K562 (cell line): ENCODE data around the gene CNKSR1. TPM values are rescaled to one million over a fixed set of nuclear protein-coding genes. Genes with fewer than 3 reads are reported as not detected.

ENCODE experiments used
- FIP1L1 ChIP-seq: fragments of 200-400 bp; formaldehyde crosslinking; IDR thresholded peaks from 2 replicates; pipeline ENCODE4 v1.6.1; 2018; ENCODE audit warnings: mild to moderate bottlenecking, low read depth, low read length; ENCODE audit not compliant: poor library complexity, severe bottlenecking
- NELFE ChIP-seq: IDR thresholded peaks from 2 replicates; pipeline ENCODE4 v1.6.1; 2011; ENCODE audit warnings: mild to moderate bottlenecking; ENCODE audit not compliant: insufficient read depth, insufficient read length
- RAD21 ChIP-seq, 2 experiments: fragments of 250-450 bp in 1 of 2; fragments of 450-650 bp in 1 of 2; sonication (Bioruptor Pico) in 1 of 2; formaldehyde crosslinking in 1 of 2; IDR thresholded peaks in 1 of 2; conservative IDR thresholded peaks in 1 of 2; 2 replicates each; pipeline versions ENCODE4 v1.4.0 to v1.8.0; 2020 to 2022; ENCODE audit warnings: mild to moderate bottlenecking in 2 of 2, moderate library complexity in 1 of 2
- RAD51 ChIP-seq: fragments of 450-650 bp; IDR thresholded peaks from 2 replicates; pipeline ENCODE4 v1.7.1; 2016; ENCODE audit warnings: low read depth, mild to moderate bottlenecking, borderline replicate concordance
- REST ChIP-seq, 2 experiments: fragments of 450-650 bp; formaldehyde crosslinking in 1 of 2; IDR thresholded peaks; 2 replicates each; pipeline versions ENCODE4 v1.4.0 to v1.6.1; 2014 to 2020; ENCODE audit warnings: mild to moderate bottlenecking in 2 of 2, borderline replicate concordance in 1 of 2, low read depth in 1 of 2
- SPI1 ChIP-seq: IDR thresholded peaks from 2 replicates; pipeline ENCODE4 v1.6.1; 2011; ENCODE audit warnings: low read depth, low read length, control low read depth, borderline replicate concordance
- ZBED1 ChIP-seq: IDR thresholded peaks from 2 replicates; pipeline ENCODE4 v1.6.1; 2014
- ZNF609 ChIP-seq: sonication (generic); formaldehyde crosslinking; IDR thresholded peaks from 2 replicates; pipeline ENCODE4 v1.8.1; 2023; ENCODE audit warnings: missing genetic modification reagents, mild to moderate bottlenecking, borderline replicate concordance
- polyA plus RNA-seq, 8 experiments: library from polyadenylated mRNA; depleted of rRNA in 4 of 8; stranded (reverse) in 5 of 8; unstranded in 3 of 8; fragments of >200 nt; fragmentation: Nextera tagmentation in 2 of 8; fragmentation: Illumina TruSeq in 1 of 8; extraction: Ambion mirVana in 2 of 8; extraction: Trizol in 1 of 8; gene quantifications; 2 replicates each; pipeline versions ENCODE4 v1.2.1 to v1.2.3, GENCODE V29; 2011 to 2014; ENCODE audit warnings: inconsistent platforms in 1 of 8, missing spikeins in 1 of 8
- total RNA-seq, 7 experiments: library from RNA; depleted of rRNA in 6 of 7; stranded (reverse); fragments of >200 nt in 6 of 7; fragmentation: Illumina TruSeq in 2 of 7; extraction: Trizol in 2 of 7; gene quantifications; 2 replicates each; pipeline versions ENCODE4 v1.2.1 to v1.2.3, GENCODE V29; 2011 to 2021; ENCODE audit warnings: low replicate concordance in 1 of 7
- TF ChIP-seq, protein P1 (sequence below): sonication (generic); formaldehyde crosslinking; IDR thresholded peaks from 2 replicates; pipeline ENCODE4 v1.8.0; 2022; ENCODE audit warnings: missing genetic modification reagents, mild to moderate bottlenecking, borderline replicate concordance

Gene CNKSR1
- total and polyA plus RNA-seq, 9 of the 15 experiments (the other 6 are each of a cell fraction or from before 2014, with no cell fraction given) = 0.03 to 2.8 (median 1.1) TPM

DNA sequence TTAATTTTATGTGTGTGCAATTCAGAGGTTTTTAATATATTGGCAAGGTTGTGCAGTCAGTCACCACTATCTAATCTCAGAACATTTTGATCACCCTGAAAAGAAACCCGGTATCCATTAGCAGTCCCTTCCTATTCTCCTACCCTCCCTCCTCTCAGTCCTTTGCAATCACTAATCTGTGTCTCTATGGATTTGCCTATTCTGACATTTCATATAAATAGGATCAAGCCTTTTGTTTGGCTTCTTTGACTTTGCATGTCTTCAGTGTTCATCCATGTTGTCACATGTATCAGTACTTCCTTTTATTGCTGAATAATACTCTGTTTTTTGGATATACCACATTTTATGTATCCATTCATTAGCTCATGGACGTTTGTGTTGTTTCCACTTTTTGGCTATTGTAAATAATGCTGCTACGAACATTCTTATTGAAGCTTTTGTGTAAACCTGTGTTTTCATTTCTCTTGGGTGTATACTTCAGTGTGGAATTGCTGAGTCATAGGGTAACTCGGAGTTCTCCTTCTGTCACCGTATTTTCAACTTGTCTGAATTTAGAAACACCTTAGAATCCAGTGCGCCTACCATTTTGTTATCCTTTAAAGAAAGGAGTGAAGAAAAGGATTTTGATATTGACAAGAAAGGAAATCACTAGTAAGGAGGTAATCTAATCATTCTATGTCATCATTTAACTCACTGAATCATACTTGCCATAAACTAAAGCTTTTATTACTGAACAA, 60.1 kb downstream of the CNKSR1 start (continued):
- TF ChIP-seq ZBED1 = no peak
- no peak for TF ChIP-seq NELFE
- 0 out of 2 replicates have a peak, but pooled peaks have one; percentile 20 for TF ChIP-seq REST (IDR thresholded peaks at IDR 0.05; ENCODE audit: borderline replicate concordance)
- TF ChIP-seq REST (CRISPR knock-in tag; IDR thresholded peaks at IDR 0.05; ENCODE audit: low read depth) = no peak
- no peak for TF ChIP-seq SPI1
- TF ChIP-seq ZNF609 = no peak
- TF ChIP-seq RAD51 = 0 out of 2 replicates have a peak, but pooled peaks have one; percentile 12
- TF ChIP-seq, protein P1, sequence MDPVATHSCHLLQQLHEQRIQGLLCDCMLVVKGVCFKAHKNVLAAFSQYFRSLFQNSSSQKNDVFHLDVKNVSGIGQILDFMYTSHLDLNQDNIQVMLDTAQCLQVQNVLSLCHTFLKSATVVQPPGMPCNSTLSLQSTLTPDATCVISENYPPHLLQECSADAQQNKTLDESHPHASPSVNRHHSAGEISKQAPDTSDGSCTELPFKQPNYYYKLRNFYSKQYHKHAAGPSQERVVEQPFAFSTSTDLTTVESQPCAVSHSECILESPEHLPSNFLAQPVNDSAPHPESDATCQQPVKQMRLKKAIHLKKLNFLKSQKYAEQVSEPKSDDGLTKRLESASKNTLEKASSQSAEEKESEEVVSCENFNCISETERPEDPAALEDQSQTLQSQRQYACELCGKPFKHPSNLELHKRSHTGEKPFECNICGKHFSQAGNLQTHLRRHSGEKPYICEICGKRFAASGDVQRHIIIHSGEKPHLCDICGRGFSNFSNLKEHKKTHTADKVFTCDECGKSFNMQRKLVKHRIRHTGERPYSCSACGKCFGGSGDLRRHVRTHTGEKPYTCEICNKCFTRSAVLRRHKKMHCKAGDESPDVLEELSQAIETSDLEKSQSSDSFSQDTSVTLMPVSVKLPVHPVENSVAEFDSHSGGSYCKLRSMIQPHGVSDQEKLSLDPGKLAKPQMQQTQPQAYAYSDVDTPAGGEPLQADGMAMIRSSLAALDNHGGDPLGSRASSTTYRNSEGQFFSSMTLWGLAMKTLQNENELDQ (CRISPR knock-in tag) = no peak
- no peak for TF ChIP-seq FIP1L1
- TF ChIP-seq RAD21 (CRISPR knock-in tag; conservative IDR thresholded peaks at IDR 0.05 in 1 of 2, IDR thresholded peaks at IDR 0.05 in 1 of 2) = peak in 1 of 2 experiments; percentile 25; a peak in 1 of 4 replicates
